Measurements from ENCODE around the gene PIKFYVE.

Gene PIKFYVE

GRCh38 chr2:208294482-208295024 is 28.5 kb downstream of the PIKFYVE start:
- POLR2A ChIA-PET = no interaction called here
- TF ChIP-seq FOXM1 (IDR thresholded peaks at IDR 0.05; ENCODE audit: borderline replicate concordance) = no peak
- TF ChIP-seq FOXA1 (IDR thresholded peaks at IDR 0.05) = no peak
- no peak for TF ChIP-seq SUZ12 (IDR thresholded peaks at IDR 0.05)
- no peak for TF ChIP-seq NFRKB (IDR thresholded peaks at IDR 0.05)
- TF ChIP-seq ZNF384 (IDR thresholded peaks at IDR 0.05) = no peak
- no peak for TF ChIP-seq CTBP1 (IDR thresholded peaks at IDR 0.05; ENCODE audit: borderline replicate concordance)
- TF ChIP-seq ELF4 (IDR thresholded peaks at IDR 0.05) = no peak
- no peak for TF ChIP-seq L3MBTL2 (conservative IDR thresholded peaks at IDR 0.05)
- TF ChIP-seq BHLHE40 (IDR thresholded peaks at IDR 0.05; ENCODE audit: borderline replicate concordance) = no peak
- TF ChIP-seq HDGF (IDR thresholded peaks at IDR 0.05; ENCODE audit: borderline replicate concordance) = no peak
- no peak for TF ChIP-seq SP1 (IDR thresholded peaks at IDR 0.05)
- no peak for TF ChIP-seq TARDBP (IDR thresholded peaks at IDR 0.05)
- no peak for TF ChIP-seq FOXK2 (IDR thresholded peaks at IDR 0.05)
- TF ChIP-seq PKNOX1 (IDR thresholded peaks at IDR 0.05) = no peak
- no peak for DNase-seq (ENCODE audit: extremely low spot score)
- CTCF ChIA-PET = no interaction called here

- POLR2A ChIA-PET = no interaction called here
- DNase-seq (ENCODE audit: extremely low spot score) = no peak
- TF ChIP-seq FOXM1 (IDR thresholded peaks at IDR 0.05; ENCODE audit: borderline replicate concordance) = no peak
- no peak for TF ChIP-seq FOXA1 (IDR thresholded peaks at IDR 0.05)
- TF ChIP-seq ARNT (IDR thresholded peaks at IDR 0.05) = no peak
- no peak for TF ChIP-seq LEF1 (IDR thresholded peaks at IDR 0.05; ENCODE audit: borderline replicate concordance)
- no peak for TF ChIP-seq ELF4 (IDR thresholded peaks at IDR 0.05)
- TF ChIP-seq SUZ12 (IDR thresholded peaks at IDR 0.05) = no peak
- no peak for TF ChIP-seq PKNOX1 (IDR thresholded peaks at IDR 0.05)
- no peak for TF ChIP-seq ZNF384 (IDR thresholded peaks at IDR 0.05)
- no peak for TF ChIP-seq NFRKB (IDR thresholded peaks at IDR 0.05)
- no peak for TF ChIP-seq FOXK2 (IDR thresholded peaks at IDR 0.05)
- TF ChIP-seq BHLHE40 (IDR thresholded peaks at IDR 0.05; ENCODE audit: borderline replicate concordance) = no peak
- no peak for TF ChIP-seq HDGF (IDR thresholded peaks at IDR 0.05; ENCODE audit: borderline replicate concordance)
- no peak for TF ChIP-seq CTBP1 (IDR thresholded peaks at IDR 0.05; ENCODE audit: borderline replicate concordance)
- no peak for TF ChIP-seq TARDBP (IDR thresholded peaks at IDR 0.05)
- no peak for TF ChIP-seq SP1 (IDR thresholded peaks at IDR 0.05)
- CTCF ChIA-PET = no interaction called here
These were observed 29.8 kb downstream of the PIKFYVE start for GRCh38 chr2:208295834-208296233.

GRCh38 chr2:208296610-208297009 is 30.6 kb downstream of the PIKFYVE start:
- ChIA-PET POLR2A (no interaction called here), CTCF (no interaction called here)
- TF ChIP-seq ZNF384 (IDR thresholded peaks at IDR 0.05) (no peak), PKNOX1 (IDR thresholded peaks at IDR 0.05) (no peak), L3MBTL2 (conservative IDR thresholded peaks at IDR 0.05) (no peak), ELF4 (IDR thresholded peaks at IDR 0.05) (no peak), BHLHE40 (IDR thresholded peaks at IDR 0.05; ENCODE audit: borderline replicate concordance) (no peak), FOXM1 (IDR thresholded peaks at IDR 0.05; ENCODE audit: borderline replicate concordance) (no peak), ARNT (IDR thresholded peaks at IDR 0.05) (no peak), SUZ12 (IDR thresholded peaks at IDR 0.05) (no peak), SP1 (IDR thresholded peaks at IDR 0.05) (no peak), TARDBP (IDR thresholded peaks at IDR 0.05) (no peak), HDGF (IDR thresholded peaks at IDR 0.05; ENCODE audit: borderline replicate concordance) (no peak), LEF1 (IDR thresholded peaks at IDR 0.05; ENCODE audit: borderline replicate concordance) (no peak), FOXK2 (IDR thresholded peaks at IDR 0.05) (no peak), NFRKB (IDR thresholded peaks at IDR 0.05) (no peak)
- no peak for DNase-seq (ENCODE audit: extremely low spot score)

- CTCF ChIA-PET = no interaction called here
- no peak for DNase-seq (ENCODE audit: extremely low spot score)
- POLR2A ChIA-PET = no interaction called here
- no peak for TF ChIP-seq ARNT (IDR thresholded peaks at IDR 0.05)
- no peak for TF ChIP-seq CTBP1 (IDR thresholded peaks at IDR 0.05; ENCODE audit: borderline replicate concordance)
- no peak for TF ChIP-seq BHLHE40 (IDR thresholded peaks at IDR 0.05; ENCODE audit: borderline replicate concordance)
- no peak for TF ChIP-seq LEF1 (IDR thresholded peaks at IDR 0.05; ENCODE audit: borderline replicate concordance)
- no peak for TF ChIP-seq TARDBP (IDR thresholded peaks at IDR 0.05)
- TF ChIP-seq PKNOX1 (IDR thresholded peaks at IDR 0.05) = no peak
- TF ChIP-seq FOXK2 (IDR thresholded peaks at IDR 0.05) = no peak
- no peak for TF ChIP-seq ELF4 (IDR thresholded peaks at IDR 0.05)
- TF ChIP-seq ZNF384 (IDR thresholded peaks at IDR 0.05) = no peak
- no peak for TF ChIP-seq HDGF (IDR thresholded peaks at IDR 0.05; ENCODE audit: borderline replicate concordance)
These were observed 31.9 kb downstream of the PIKFYVE start for GRCh38 chr2:208297961-208298360.

- TF ChIP-seq ZNF384 (IDR thresholded peaks at IDR 0.05) (no peak), FOXK2 (IDR thresholded peaks at IDR 0.05) (no peak), ELF4 (IDR thresholded peaks at IDR 0.05) (no peak), L3MBTL2 (conservative IDR thresholded peaks at IDR 0.05) (no peak), BHLHE40 (IDR thresholded peaks at IDR 0.05; ENCODE audit: borderline replicate concordance) (no peak), NFRKB (IDR thresholded peaks at IDR 0.05) (no peak), SP1 (IDR thresholded peaks at IDR 0.05) (no peak), CTBP1 (IDR thresholded peaks at IDR 0.05; ENCODE audit: borderline replicate concordance) (no peak), ARNT (IDR thresholded peaks at IDR 0.05) (no peak), PKNOX1 (IDR thresholded peaks at IDR 0.05) (no peak), TARDBP (IDR thresholded peaks at IDR 0.05) (no peak), FOXA1 (IDR thresholded peaks at IDR 0.05) (no peak), HDGF (IDR thresholded peaks at IDR 0.05; ENCODE audit: borderline replicate concordance) (no peak), FOXM1 (IDR thresholded peaks at IDR 0.05; ENCODE audit: borderline replicate concordance) (no peak), SUZ12 (IDR thresholded peaks at IDR 0.05) (no peak), LEF1 (IDR thresholded peaks at IDR 0.05; ENCODE audit: borderline replicate concordance) (no peak)
- ChIA-PET POLR2A (no interaction called here), CTCF (no interaction called here)
- DNase-seq (ENCODE audit: extremely low spot score) = no peak
These were observed 35.0 kb downstream of the PIKFYVE start for GRCh38 chr2:208300847-208301618.

Data from HEK293T (cell line).